HG02759 (cell line): ENCODE results near the gene PTGES3.

Experiments
- ATAC-seq: cut with Tn5 transposase; IDR thresholded peaks from one replicate; pipeline ENCODE4 v1.9.1; 2021; ENCODE audit warnings: mild to moderate bottlenecking, moderate library complexity; ENCODE audit not compliant: unreplicated experiment

Gene PTGES3

DNA sequence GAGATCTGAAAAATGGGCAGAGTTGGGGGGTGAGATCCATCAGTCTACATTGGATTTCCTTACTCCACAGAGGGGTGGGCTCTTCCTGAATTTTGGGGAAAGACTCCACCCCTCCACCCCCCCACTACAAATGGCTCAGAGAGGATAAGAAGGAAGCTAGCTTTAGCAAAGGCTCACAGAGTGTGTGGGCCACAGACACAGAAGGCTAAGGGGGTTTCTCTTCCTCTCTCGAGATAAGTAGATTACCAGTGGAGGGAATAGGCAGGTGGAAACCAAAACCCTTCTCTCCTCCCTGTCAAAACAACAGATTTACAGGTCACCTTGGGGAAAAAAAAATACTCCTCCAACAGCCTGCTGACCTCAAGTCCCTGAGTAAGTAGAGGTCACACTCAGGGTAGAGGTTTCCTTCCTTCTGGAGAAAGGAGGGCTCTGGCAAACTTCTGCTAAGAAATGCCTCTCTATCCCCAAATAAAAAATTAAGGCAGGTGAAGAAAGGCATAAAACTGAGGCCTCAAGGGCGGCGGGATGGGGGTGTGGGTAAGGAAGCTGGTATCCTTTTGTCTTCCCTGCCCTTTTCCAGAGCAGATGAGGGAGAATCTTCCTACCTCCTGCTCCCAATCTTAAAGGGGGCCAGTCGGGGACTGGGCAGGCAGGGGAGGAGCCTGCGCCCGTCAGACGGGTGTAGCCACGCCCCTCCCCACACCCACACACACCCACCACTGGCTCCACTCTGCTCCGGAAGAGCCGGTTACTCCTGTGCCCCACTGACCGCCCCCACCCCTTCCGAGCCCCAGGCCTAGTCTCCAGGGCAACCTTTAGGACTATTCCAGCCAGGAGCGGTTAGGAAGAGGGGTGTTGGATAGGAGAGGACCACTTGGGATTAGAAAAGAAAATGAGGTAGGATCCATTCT is 56.0 kb downstream of the PTGES3 start:
- peak; percentile 23 for ATAC-seq

DNA sequence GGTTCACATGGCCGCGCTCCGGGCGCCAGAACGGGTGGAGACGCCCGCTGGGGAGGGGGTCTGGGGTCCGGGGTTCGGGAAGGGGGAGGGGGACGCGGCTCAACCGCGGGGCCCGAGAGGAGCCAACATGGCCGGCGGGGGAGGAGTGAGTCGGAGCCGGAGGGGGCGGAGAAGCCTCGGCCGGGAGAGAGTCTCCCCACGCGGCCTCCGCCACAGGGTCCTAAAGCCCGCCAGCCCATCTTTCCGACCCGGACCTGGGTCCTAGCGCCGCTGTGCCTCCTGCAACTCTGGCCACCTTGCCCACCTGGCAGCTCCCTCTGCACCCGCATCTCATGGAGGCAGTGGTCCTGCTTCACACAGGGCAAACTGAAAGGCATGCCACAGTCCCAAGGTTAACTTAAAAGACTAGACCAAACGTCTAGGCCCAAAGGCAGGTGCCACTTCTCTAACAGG is 57.9 kb downstream of the PTGES3 start, which contains the start of gene BAZ2A:
TSS of gene BAZ2A (minus strand) at position 147 of the 453 bp plus-strand sequence. CDS start 12,796 bp downstream, outside the sequence.
- peak; percentile 65 for ATAC-seq

DNA sequence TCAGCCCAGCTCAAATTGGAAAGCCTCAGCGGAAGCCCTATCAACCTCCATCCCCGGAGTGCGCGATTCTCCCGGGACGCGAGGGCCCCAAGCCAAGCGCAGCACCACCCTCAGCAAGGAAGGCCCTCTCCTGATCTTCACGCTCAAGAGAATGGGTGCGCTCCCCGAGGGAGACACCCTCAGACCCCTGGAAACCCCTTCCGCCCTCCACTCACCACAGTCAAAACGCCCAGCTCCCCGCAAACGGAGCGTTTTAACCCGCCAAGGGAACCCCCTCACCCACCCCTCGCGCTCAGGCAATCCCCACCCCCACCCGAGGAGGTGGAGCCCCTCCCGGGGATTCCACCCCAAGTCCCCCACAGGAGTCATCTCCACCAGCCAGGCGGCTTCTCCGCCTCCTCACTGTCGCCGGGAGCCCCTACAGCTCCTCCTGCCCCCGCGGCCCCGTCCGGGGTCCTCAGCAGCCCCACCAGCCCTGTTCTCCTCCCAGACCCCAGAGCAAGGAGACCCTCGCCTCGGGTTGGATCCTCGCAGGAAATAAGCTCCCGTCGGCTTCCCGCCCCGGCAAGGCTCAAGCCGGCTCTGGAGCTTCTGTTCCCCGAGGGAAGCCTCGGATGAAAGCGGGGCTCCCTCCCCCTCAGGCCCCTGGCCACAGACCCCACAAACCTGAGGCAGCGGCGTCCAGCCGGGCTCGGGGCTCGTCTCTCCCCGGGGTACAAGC is 58.5 kb downstream of the PTGES3 start:
- ATAC-seq = peak; percentile 1

DNA sequence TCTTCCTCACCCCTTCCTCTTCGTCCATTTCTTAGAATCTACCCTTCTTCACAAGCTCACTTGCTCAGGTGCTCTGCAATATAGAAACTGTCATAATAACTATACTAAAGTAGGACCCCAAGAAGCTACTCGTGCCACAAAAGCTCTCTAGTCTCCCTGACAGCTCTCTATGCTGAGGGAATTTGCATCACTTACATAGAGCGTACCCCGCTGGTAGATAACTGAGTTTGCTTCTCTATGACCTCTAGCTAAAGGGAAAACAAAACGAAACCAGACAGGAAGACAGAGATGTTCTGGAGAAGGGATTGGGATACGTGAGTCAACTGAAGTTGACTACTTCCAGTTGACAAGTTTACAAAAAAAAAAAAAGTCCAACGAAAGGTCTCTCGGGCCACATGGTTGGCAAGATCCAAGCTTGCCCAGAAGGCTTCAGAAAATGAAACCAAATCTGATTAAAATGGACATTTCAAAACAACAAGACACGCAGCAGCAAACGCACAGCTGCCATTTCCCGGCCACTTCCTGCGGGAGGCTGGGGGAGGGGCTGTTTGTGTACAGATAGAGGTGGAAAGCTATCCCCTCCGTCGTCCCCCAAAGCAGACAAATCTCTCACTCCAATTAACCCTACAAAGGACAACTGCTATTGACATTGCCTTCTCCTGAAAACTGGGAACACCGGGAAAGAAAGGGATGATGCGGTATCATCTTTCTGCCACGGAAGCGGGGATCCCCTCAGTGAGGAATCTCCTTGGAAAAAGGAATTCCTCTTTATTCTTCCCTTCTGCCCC is 59.2 kb downstream of the PTGES3 start:
- ATAC-seq = peak; percentile 26

DNA sequence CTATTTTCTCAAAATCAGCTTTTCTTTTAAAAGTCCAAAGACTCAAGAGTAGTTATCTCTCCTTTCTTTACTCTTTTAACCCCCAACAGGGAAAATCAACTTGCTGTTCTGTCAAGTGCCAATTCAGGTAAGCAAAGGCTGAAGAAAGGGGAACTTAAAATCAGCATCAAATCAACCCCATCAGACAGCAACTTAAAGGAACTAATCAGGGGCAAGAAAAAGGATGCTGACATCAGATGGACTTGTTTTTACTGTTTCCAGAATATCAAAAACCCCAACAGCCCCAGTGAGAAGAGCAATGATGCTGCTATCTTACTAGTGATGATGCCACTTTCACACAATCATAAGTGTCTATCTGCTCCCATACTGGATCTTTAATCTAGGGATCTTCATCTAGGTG is 61.4 kb downstream of the PTGES3 start:
- no peak for ATAC-seq

DNA sequence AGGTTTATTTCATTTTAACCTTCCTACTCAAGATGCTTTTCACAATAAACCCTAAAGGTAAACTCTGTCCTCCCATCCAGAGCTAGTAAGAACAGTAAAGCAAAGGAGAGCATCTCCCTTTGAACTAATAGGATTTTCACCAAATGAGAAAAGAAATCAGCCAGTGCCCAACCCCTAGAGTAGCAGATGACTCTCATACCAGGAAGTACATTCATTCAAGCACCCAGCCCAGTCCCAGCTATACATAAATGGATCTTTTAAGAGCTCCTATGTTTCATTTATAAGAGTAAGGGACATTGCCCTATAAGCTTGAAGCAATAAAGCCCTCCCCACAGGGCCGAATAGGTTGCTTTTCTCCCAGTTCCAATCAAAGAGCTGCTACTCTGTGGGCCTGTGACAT is 65.5 kb downstream of the PTGES3 start:
- ATAC-seq = no peak

DNA sequence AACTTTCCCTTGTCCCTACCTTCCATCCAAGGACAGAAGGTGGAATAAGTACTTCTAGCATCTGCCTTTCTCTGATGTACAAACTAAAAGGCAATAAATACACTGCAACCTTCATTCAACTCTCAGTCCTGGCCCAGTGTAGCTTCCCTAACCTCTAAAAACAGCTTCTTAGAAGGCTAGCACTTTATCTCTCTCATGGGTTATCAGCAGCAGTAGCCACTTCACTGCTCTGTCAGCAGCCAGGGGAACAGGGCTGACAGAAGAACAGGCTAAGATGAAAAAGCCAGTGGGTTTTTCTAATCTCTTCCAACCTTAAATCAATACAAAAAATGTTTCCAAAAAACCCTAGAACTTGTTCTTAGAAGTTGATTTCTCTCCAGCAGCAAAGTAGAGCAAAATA is 71.2 kb downstream of the PTGES3 start:
- no peak for ATAC-seq

DNA sequence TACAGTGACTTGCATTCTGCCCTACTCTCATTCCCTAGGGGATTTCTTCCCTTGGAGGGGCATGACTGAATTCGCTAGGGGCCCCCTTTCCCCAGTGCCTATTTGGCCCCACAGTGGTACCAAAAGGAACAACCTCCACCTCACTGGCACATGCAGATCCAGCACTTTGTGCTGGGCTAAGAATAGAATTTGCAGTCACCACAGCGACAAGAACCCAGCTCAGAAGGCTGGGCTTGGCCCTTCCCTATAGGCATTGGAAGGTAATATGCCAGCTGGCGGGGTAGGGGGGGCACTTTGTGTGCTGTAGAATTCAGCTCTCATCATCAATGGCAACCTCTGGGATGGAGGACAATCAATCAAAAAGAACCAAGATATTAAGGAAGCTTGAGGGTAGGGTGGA is 71.8 kb downstream of the PTGES3 start:
- no peak for ATAC-seq

DNA sequence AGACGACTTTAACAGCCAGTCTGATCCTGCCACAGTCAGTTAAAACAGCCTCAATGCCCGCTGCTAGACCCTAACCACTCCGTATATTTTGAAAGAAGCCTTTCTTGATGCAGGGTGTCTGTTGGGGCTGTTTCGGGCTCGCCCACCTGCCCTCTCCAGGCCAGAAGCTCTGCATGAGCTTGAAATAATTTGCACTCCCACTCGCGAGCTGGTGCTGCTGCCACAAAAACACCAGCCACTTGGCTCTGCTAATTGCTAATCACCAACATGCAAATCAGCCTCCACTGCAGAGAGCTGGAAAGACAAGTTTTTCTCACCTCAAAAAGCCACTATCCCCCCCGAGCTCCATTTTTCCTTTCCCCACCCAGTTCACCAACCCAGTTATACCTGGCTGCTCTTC is 73.5 kb downstream of the PTGES3 start:
- ATAC-seq = no peak
